ENCODE results near the gene B4GALT2. TPM values are rescaled to one million over a fixed set of nuclear protein-coding genes. Genes with fewer than 3 reads are reported as not detected.

The B4GALT2 gene
- total and polyA plus RNA-seq, 9 of the 15 experiments (the other 6 are each of a cell fraction or from before 2014, with no cell fraction given): 1.3 to 86.8 (median 43.8) TPM

DNA sequence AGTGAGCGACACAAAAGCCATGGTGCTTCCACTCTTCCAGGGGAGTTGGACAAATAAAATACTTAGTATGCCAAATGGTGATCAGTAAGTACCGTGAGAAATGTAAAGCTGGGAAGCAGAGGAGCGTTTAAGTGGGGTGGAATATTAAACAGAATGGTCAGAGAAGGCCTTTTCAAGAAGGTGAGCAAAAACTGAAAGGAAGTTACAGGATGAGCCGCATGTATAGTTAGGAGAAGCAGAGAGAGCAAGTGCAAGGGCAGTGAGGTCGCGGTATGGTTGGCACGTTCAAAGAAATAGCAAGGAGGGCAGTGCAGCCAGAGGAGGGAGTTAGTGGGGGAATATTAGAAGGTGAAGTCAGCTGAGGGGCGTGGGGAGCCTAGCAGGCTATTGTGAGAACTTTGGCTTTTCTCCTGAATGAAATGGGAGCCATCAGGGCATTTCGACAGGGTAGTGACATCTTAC, 5.0 kb upstream of the B4GALT2 start (continued):
- TF ChIP-seq ELK1 (CRISPR knock-in tag; IDR thresholded peaks at IDR 0.05): no peak
- 0 out of 2 replicates have a peak, but pooled peaks have one; percentile 46 for TF ChIP-seq ZNF232 (CRISPR knock-in tag; IDR thresholded peaks at IDR 0.05)
- TF ChIP-seq ELF4 (CRISPR knock-in tag; IDR thresholded peaks at IDR 0.05): 0 out of 2 replicates have a peak, but pooled peaks have one; percentile 8
- no peak for TF ChIP-seq TAF15 (IDR thresholded peaks at IDR 0.05; ENCODE audit: low read depth, low read length)
- TF ChIP-seq HNRNPH1 (optimal IDR thresholded peaks at IDR 0.05; ENCODE audit: low read depth, low read length): no peak
- TF ChIP-seq L3MBTL2 (IDR thresholded peaks at IDR 0.05): no peak
- TF ChIP-seq, protein P1, sequence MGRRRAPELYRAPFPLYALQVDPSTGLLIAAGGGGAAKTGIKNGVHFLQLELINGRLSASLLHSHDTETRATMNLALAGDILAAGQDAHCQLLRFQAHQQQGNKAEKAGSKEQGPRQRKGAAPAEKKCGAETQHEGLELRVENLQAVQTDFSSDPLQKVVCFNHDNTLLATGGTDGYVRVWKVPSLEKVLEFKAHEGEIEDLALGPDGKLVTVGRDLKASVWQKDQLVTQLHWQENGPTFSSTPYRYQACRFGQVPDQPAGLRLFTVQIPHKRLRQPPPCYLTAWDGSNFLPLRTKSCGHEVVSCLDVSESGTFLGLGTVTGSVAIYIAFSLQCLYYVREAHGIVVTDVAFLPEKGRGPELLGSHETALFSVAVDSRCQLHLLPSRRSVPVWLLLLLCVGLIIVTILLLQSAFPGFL (CRISPR knock-in tag; IDR thresholded peaks at IDR 0.05): no peak
- no peak for TF ChIP-seq ZNF140 (CRISPR knock-in tag; IDR thresholded peaks at IDR 0.05)

Measured in K562 (cell line).